Measurements from ENCODE around the gene DDR1. TPM values are rescaled to one million over a fixed set of nuclear protein-coding genes. Genes with fewer than 3 reads are reported as not detected.

Gene DDR1
- total RNA-seq, 1 experiment from 2014 or later, result 115 TPM

- Mint-ChIP-seq H3K4me3 (ENCODE audit: unreplicated experiment) (no peak overlapping the region), H3K36me3 (ENCODE audit: insufficient read depth, unreplicated experiment) (no peaks in the 10 kb centered on the region), H3K9me3 (ENCODE audit: unreplicated experiment) (no peaks in the 10 kb centered on the region), H3K27me3 (ENCODE audit: insufficient read depth, unreplicated experiment) (no peaks in the 10 kb centered on the region), H3K27ac (ENCODE audit: unreplicated experiment) (no peak overlapping the region), H3K4me1 (ENCODE audit: low read depth, unreplicated experiment) (peaks cover 14% of the 10 kb centered on the region)
- POLR2A ChIA-PET, result interaction anchor here (0.6 kb wide), 1 partner anchor 46 kb away, joined by 3 read pairs; no protein-coding TSS in a partner anchor
- Histone ChIP-seq H3K27me3 (replicated peaks; ENCODE audit: control insufficient read depth, insufficient read depth, low read length) (no peaks in the 10 kb centered on the region), H3K4me3 (ENCODE audit: low read depth, low read length) (no peak overlapping the region), H3K4me1 (peaks cover 12% of the 10 kb centered on the region), H3K9me3 (no peaks in the 10 kb centered on the region), H3K36me3 (ENCODE audit: control insufficient read depth, insufficient read depth, low read length) (no peaks in the 10 kb centered on the region)
- BruUV-seq (replicated peaks), result no TSS peak
- CTCF ChIA-PET, result interaction anchor here (0.6 kb wide), 1 partner anchor 187 kb away, joined by 3 read pairs; no protein-coding TSS in a partner anchor
- no peak for DNase-seq
- TF ChIP-seq CTCF (IDR thresholded peaks at IDR 0.05; ENCODE audit: insufficient read depth in 1 of 2, low read depth in 1 of 2, low read length in 1 of 2, severe bottlenecking in 1 of 2, unreplicated experiment in 1 of 2), result no peak
- intact Hi-C loops (cut with micrococcal nuclease; ENCODE audit: unreplicated experiment), result no loop called here
Measured at GRCh38 chr6:30836431-30836866, 47.9 kb upstream of the DDR1 start.

- Histone ChIP-seq H3K27me3 (replicated peaks; ENCODE audit: control insufficient read depth, insufficient read depth, low read length) (no peaks in the 10 kb centered on the region), H3K4me3 (ENCODE audit: low read depth, low read length) (no peak overlapping the region), H3K9me3 (no peaks in the 10 kb centered on the region), H3K4me1 (peaks cover 13% of the 10 kb centered on the region), H3K36me3 (ENCODE audit: control insufficient read depth, insufficient read depth, low read length) (no peaks in the 10 kb centered on the region)
- no TSS peak for BruUV-seq (replicated peaks)
- no peak for DNase-seq
- ChIA-PET POLR2A (no interaction called here), CTCF (interaction anchor here (0.6 kb wide), 1 partner anchor 188 kb away, joined by 3 read pairs; no protein-coding TSS in a partner anchor)
- no peak overlapping the region for H3K27ac Mint-ChIP-seq (ENCODE audit: unreplicated experiment)
- H3K4me3 Mint-ChIP-seq (ENCODE audit: unreplicated experiment), result no peak overlapping the region
- no peaks in the 10 kb centered on the region for H3K9me3 Mint-ChIP-seq (ENCODE audit: unreplicated experiment)
- intact Hi-C loops (cut with micrococcal nuclease; ENCODE audit: unreplicated experiment), result no loop called here
- TF ChIP-seq CTCF (IDR thresholded peaks at IDR 0.05; ENCODE audit: insufficient read depth in 1 of 2, low read depth in 1 of 2, low read length in 1 of 2, severe bottlenecking in 1 of 2, unreplicated experiment in 1 of 2), result no peak
- peaks cover 18% of the 10 kb centered on the region for H3K4me1 Mint-ChIP-seq (ENCODE audit: low read depth, unreplicated experiment)
- H3K27me3 Mint-ChIP-seq (ENCODE audit: insufficient read depth, unreplicated experiment), result no peaks in the 10 kb centered on the region
- no peaks in the 10 kb centered on the region for H3K36me3 Mint-ChIP-seq (ENCODE audit: insufficient read depth, unreplicated experiment)
Measured at GRCh38 chr6:30836957-30837356, 47.4 kb upstream of the DDR1 start.

GRCh38 chr6:30837432-30837831 is 46.9 kb upstream of the DDR1 start:
- H3K27me3 ChIP-seq (replicated peaks; ENCODE audit: control insufficient read depth, insufficient read depth, low read length), result no peaks in the 10 kb centered on the region
- no peaks in the 10 kb centered on the region for H3K36me3 Mint-ChIP-seq (ENCODE audit: insufficient read depth, unreplicated experiment)
- DNase-seq, result no peak
- H3K4me3 Mint-ChIP-seq (ENCODE audit: unreplicated experiment), result no peak overlapping the region
- H3K9me3 Mint-ChIP-seq (ENCODE audit: unreplicated experiment), result no peaks in the 10 kb centered on the region
- peaks cover 15% of the 10 kb centered on the region for H3K4me1 ChIP-seq
- no peaks in the 10 kb centered on the region for H3K36me3 ChIP-seq (ENCODE audit: control insufficient read depth, insufficient read depth, low read length)
- no peak overlapping the region for H3K27ac Mint-ChIP-seq (ENCODE audit: unreplicated experiment)
- intact Hi-C loops (cut with micrococcal nuclease; ENCODE audit: unreplicated experiment), result no loop called here
- no peak for TF ChIP-seq CTCF (IDR thresholded peaks at IDR 0.05; ENCODE audit: insufficient read depth in 1 of 2, low read depth in 1 of 2, low read length in 1 of 2, severe bottlenecking in 1 of 2, unreplicated experiment in 1 of 2)
- peaks cover 19% of the 10 kb centered on the region for H3K4me1 Mint-ChIP-seq (ENCODE audit: low read depth, unreplicated experiment)
- H3K4me3 ChIP-seq (ENCODE audit: low read depth, low read length), result no peak overlapping the region
- BruUV-seq (replicated peaks), result no TSS peak
- no peaks in the 10 kb centered on the region for H3K27me3 Mint-ChIP-seq (ENCODE audit: insufficient read depth, unreplicated experiment)
- CTCF ChIA-PET, result no interaction called here
- POLR2A ChIA-PET, result no interaction called here
- no peaks in the 10 kb centered on the region for H3K9me3 ChIP-seq

Measured in Caco-2 (cell line).